H1 (cell line): ENCODE measurements around the gene DOK7. TPM values are rescaled to one million over a fixed set of nuclear protein-coding genes. Genes with fewer than 3 reads are reported as not detected.

Source experiments
- CTCF ChIA-PET: fragments of 300-600 bp; sonication (Branson Sonifier 250); formaldehyde crosslinking; loops from one replicate; lab custom pipeline; 2021; ENCODE audit not compliant: partially characterized antibody; lab: Charles Lee
- POLR2A ChIA-PET: fragments of 300-600 bp; sonication (Branson Sonifier 250); formaldehyde crosslinking; loops from one replicate; lab custom pipeline; 2021; ENCODE audit warnings: inconsistent platforms; ENCODE audit not compliant: partially characterized antibody; lab: Charles Lee
- DNase-seq, 2 experiments: peaks; one replicate each; pipeline versions ENCODE4 v3.0.0 to v3.0.0-alpha.2; 2010 to 2022; ENCODE audit warnings: low spot score in 2 of 2, low read depth in 1 of 2, mixed read lengths in 1 of 2
- FAIRE-seq: peaks from 2 replicates; lab custom pipeline; 2011; peaks lifted over from hg19 to GRCh38; lab: Jason Lieb, UNC
- H2AFZ ChIP-seq: 2 replicates; pipeline ENCODE4 v1.8.1; 2012; ENCODE audit warnings: low read length, inconsistent platforms
- H2AK5ac ChIP-seq: 2 replicates; pipeline ENCODE4 v1.6.1; 2013; ENCODE audit warnings: low read depth, low read length
- H2BK120ac ChIP-seq: replicated peaks from 2 replicates; pipeline ENCODE3; 2013; ENCODE audit warnings: low read depth, low read length, inconsistent platforms
- H2BK12ac ChIP-seq: 2 replicates; pipeline ENCODE4 v1.6.1; 2013; ENCODE audit warnings: low read depth, low read length
- H2BK15ac ChIP-seq: 2 replicates; pipeline ENCODE4 v1.6.1; 2013; ENCODE audit warnings: low read length
- H2BK20ac ChIP-seq: 2 replicates; pipeline ENCODE4 v1.6.1; 2013; ENCODE audit warnings: low read length
- H2BK5ac ChIP-seq: 2 replicates; pipeline ENCODE4 v1.6.1; 2013; ENCODE audit warnings: low read depth, low read length
- H3K14ac ChIP-seq: 2 replicates; pipeline ENCODE4 v1.6.1; 2013; ENCODE audit warnings: inconsistent platforms; ENCODE audit not compliant: insufficient read length
- H3K18ac ChIP-seq: 2 replicates; pipeline ENCODE4 v1.6.1; 2013; ENCODE audit warnings: low read length; ENCODE audit errors: extremely low read depth
- H3K23ac ChIP-seq: 2 replicates; pipeline ENCODE4 v1.6.1; 2013; ENCODE audit warnings: inconsistent platforms; ENCODE audit not compliant: insufficient read length
- H3K23me2 ChIP-seq: 2 replicates; pipeline ENCODE4 v1.6.1; 2013; ENCODE audit warnings: low read depth, low read length
- H3K27ac ChIP-seq: 2 replicates; pipeline ENCODE4 v1.6.1; 2011; ENCODE audit warnings: low read depth, low read length, inconsistent platforms
- H3K27me3 ChIP-seq, 4 experiments: replicated peaks in 1 of 4; 1 replicate in 1 of 4; 2 replicates in 3 of 4; pipeline versions ENCODE4 v1.6.1 to v1.8.1; 2011 to 2013; ENCODE audit warnings: low read length in 3 of 4, mild to moderate bottlenecking in 3 of 4, inconsistent platforms in 2 of 4, mixed read lengths in 2 of 4, moderate library complexity in 1 of 4; ENCODE audit not compliant: control insufficient read depth in 3 of 4, insufficient read depth in 3 of 4; ENCODE audit errors: extremely low read depth in 1 of 4
- H3K36me3 ChIP-seq, 4 experiments: 2 replicates each; pipeline versions ENCODE4 v1.6.1 to v1.8.1; 2011 to 2013; ENCODE audit warnings: mild to moderate bottlenecking in 4 of 4, low read length in 3 of 4, moderate library complexity in 2 of 4, control low read depth in 1 of 4, inconsistent platforms in 1 of 4; ENCODE audit not compliant: insufficient read depth in 4 of 4, control insufficient read depth in 2 of 4
- H3K4ac ChIP-seq: replicated peaks from 2 replicates; pipeline ENCODE3; 2013; ENCODE audit warnings: low read length, low read depth, mixed read lengths, inconsistent platforms; ENCODE audit not compliant: insufficient read length
- H3K4me1 ChIP-seq, 4 experiments: replicated peaks in 1 of 4; 1 replicate in 1 of 4; 2 replicates in 3 of 4; pipeline versions ENCODE4 v1.6.1 to v1.8.1; 2011 to 2013; ENCODE audit warnings: low read length in 3 of 4, inconsistent platforms in 2 of 4, mixed read lengths in 1 of 4; ENCODE audit not compliant: insufficient read depth in 4 of 4, control insufficient read depth in 3 of 4
- H3K4me2 ChIP-seq, 2 experiments: 2 replicates each; pipeline versions ENCODE4 v1.6.1 to v1.8.1; 2011 to 2013; ENCODE audit warnings: low read depth in 2 of 2, low read length in 2 of 2, control low read depth in 1 of 2, inconsistent platforms in 1 of 2, mild to moderate bottlenecking in 1 of 2; ENCODE audit not compliant: insufficient read depth in 1 of 2
- H3K4me3 ChIP-seq, 4 experiments: fragments of 200-600, 300-600 bp in 1 of 4; sonication (generic), shearing (Covaris generic), sonication (Bioruptor Twin) in 1 of 4; 2 replicates each; pipeline versions ENCODE4 v1.5.1 to v1.8.1; 2011 to 2016; ENCODE audit warnings: low read length in 4 of 4, low read depth in 3 of 4, control low read depth in 2 of 4, inconsistent platforms in 2 of 4, mild to moderate bottlenecking in 2 of 4, mixed read lengths in 1 of 4, moderate library complexity in 1 of 4; ENCODE audit not compliant: insufficient read depth in 2 of 4; ENCODE audit errors: extremely low read depth in 1 of 4
- H3K56ac ChIP-seq: replicated peaks from 2 replicates; pipeline ENCODE3; 2013; ENCODE audit warnings: low read depth, mild to moderate bottlenecking, mixed read lengths, low read length, inconsistent platforms; ENCODE audit not compliant: insufficient read length
- H3K79me1 ChIP-seq: 2 replicates; pipeline ENCODE4 v1.6.1; 2013; ENCODE audit warnings: low read depth, low read length, control low read depth
- H3K79me2 ChIP-seq, 2 experiments: 2 replicates each; pipeline versions ENCODE4 v1.6.1 to v1.8.1; 2012 to 2013; ENCODE audit warnings: low read length in 2 of 2, mild to moderate bottlenecking in 2 of 2, inconsistent platforms in 1 of 2; ENCODE audit not compliant: insufficient read depth in 2 of 2, control insufficient read depth in 1 of 2
- H3K9ac ChIP-seq, 4 experiments: replicated peaks in 1 of 4; 1 replicate in 1 of 4; 2 replicates in 3 of 4; pipeline versions ENCODE4 v1.6.1 to v1.8.1; 2011 to 2013; ENCODE audit warnings: low read depth in 3 of 4, low read length in 3 of 4, control low read depth in 2 of 4, mild to moderate bottlenecking in 2 of 4, moderate library complexity in 2 of 4, inconsistent platforms in 1 of 4; ENCODE audit errors: extremely low read depth in 1 of 4
- H3K9me3 ChIP-seq, 2 experiments: 2 replicates each; pipeline versions ENCODE4 v1.6.1 to v1.8.1; 2012 to 2013; ENCODE audit warnings: mild to moderate bottlenecking in 2 of 2, moderate library complexity in 2 of 2, control low read depth in 1 of 2, inconsistent platforms in 1 of 2, low read depth in 1 of 2, low read length in 1 of 2, mixed read lengths in 1 of 2; ENCODE audit not compliant: insufficient read depth in 2 of 2
- H4K20me1 ChIP-seq, 2 experiments: replicated peaks in 1 of 2; 2 replicates each; pipeline versions ENCODE3 to v1.8.1; 2011 to 2013; ENCODE audit warnings: inconsistent platforms in 2 of 2, low read length in 2 of 2, mild to moderate bottlenecking in 1 of 2; ENCODE audit not compliant: insufficient read depth in 2 of 2, control insufficient read depth in 1 of 2
- H4K5ac ChIP-seq: 2 replicates; pipeline ENCODE4 v1.6.1; 2013; ENCODE audit warnings: low read length, low read depth, mixed read lengths, inconsistent platforms; ENCODE audit not compliant: insufficient read length
- H4K8ac ChIP-seq: 2 replicates; pipeline ENCODE4 v1.8.0; 2013; ENCODE audit warnings: mild to moderate bottlenecking, moderate library complexity, low read length, inconsistent platforms; ENCODE audit not compliant: insufficient read depth; ENCODE audit errors: extremely low read depth
- H4K91ac ChIP-seq: replicated peaks from 2 replicates; pipeline ENCODE3; 2013; ENCODE audit warnings: low read length, mixed read lengths, inconsistent platforms; ENCODE audit not compliant: insufficient read length
- BRCA1 ChIP-seq: IDR thresholded peaks from 2 replicates; pipeline ENCODE4 v1.6.1; 2012; ENCODE audit warnings: low read depth, low read length, improper control_type of control experiment
- CHD2 ChIP-seq: IDR thresholded peaks from 2 replicates; pipeline ENCODE4 v1.6.1; 2012; ENCODE audit warnings: low read length, improper control_type of control experiment
- E2F6 ChIP-seq: IDR thresholded peaks from 2 replicates; pipeline ENCODE4 v1.6.1; 2012; ENCODE audit warnings: inconsistent platforms
- JUND ChIP-seq: IDR thresholded peaks from 2 replicates; pipeline ENCODE4 v1.6.1; 2011; ENCODE audit warnings: mild to moderate bottlenecking, improper control_type of control experiment, low read length
- KDM5A ChIP-seq: fragments of 200-600 bp; IDR thresholded peaks from 2 replicates; pipeline ENCODE4 v1.7.1; 2012; ENCODE audit warnings: mild to moderate bottlenecking, low read length, inconsistent platforms, mixed read lengths
- NRF1 ChIP-seq: IDR thresholded peaks from 2 replicates; pipeline ENCODE4 v1.6.1; 2011; ENCODE audit warnings: mild to moderate bottlenecking, low read depth, low read length, improper control_type of control experiment
- POU5F1 ChIP-seq: IDR thresholded peaks from 2 replicates; pipeline ENCODE4 v1.6.1; 2011; ENCODE audit warnings: low read depth, mild to moderate bottlenecking, low read length, moderate library complexity
- RNF2 ChIP-seq: fragments of 200-900, 300-1000 bp; sonication (generic); IDR thresholded peaks from 2 replicates; pipeline ENCODE4 v1.7.1; 2016; ENCODE audit warnings: borderline replicate concordance, low read depth, mild to moderate bottlenecking, antibody characterized with exemption, low read length; ENCODE audit not compliant: poor library complexity, severe bottlenecking; ENCODE audit errors: missing control alignments
- SP4 ChIP-seq: IDR thresholded peaks from 2 replicates; pipeline ENCODE4 v1.6.1; 2012; ENCODE audit warnings: low read length, inconsistent platforms
- WGBS, 2 experiments: shearing (Covaris generic) in 1 of 2; methylation state at CpG; one replicate each; pipeline versions ENCODE4 v1.1.6 to v1.1.7; 2013 to 2015; ENCODE audit warnings: low lambda C conversion rate in 2 of 2, mixed read lengths in 2 of 2, inconsistent platforms in 1 of 2, low coverage in 1 of 2, missing lambda C conversion rate in 1 of 2; ENCODE audit not compliant: insufficient replicate concordance in 2 of 2, insufficient coverage in 1 of 2, insufficient read length in 1 of 2; ENCODE audit errors: extremely low coverage in 1 of 2, missing lambda C conversion rate in 1 of 2; 5-methylcytosine and 5-hydroxymethylcytosine counted together
- polyA plus RNA-seq, 7 experiments: library from polyadenylated mRNA; depleted of rRNA in 3 of 7; stranded (reverse) in 5 of 7; unstranded in 2 of 7; fragments of >200 nt in 5 of 7; fragments of 200-250 nt in 2 of 7; gene quantifications; 1 replicate in 5 of 7; 2 replicates in 1 of 7; 4 replicates in 1 of 7; pipeline versions ENCODE4 v1.2.1 to v1.2.3, GENCODE V29; 2011 to 2013; ENCODE audit warnings: missing spikeins in 2 of 7, mixed read lengths in 2 of 7
- total RNA-seq: library from RNA; stranded (reverse); fragmentation: NEBNext Ultra II Directional; extraction: Animal tissue kit (Norgen Biotek cat#: 25700); gene quantifications from 2 replicates; pipeline ENCODE4 v1.2.1, GENCODE V29; 2021
- TF ChIP-seq, protein P1 (sequence below): IDR thresholded peaks from 2 replicates; pipeline ENCODE4 v1.6.1; 2012; ENCODE audit warnings: inconsistent platforms

The DOK7 gene
- total and polyA plus RNA-seq, 2 of the 8 experiments (the other 6 are each of a cell fraction or from before 2014, with no cell fraction given), result 0.32 TPM; not detected in 1

DNA sequence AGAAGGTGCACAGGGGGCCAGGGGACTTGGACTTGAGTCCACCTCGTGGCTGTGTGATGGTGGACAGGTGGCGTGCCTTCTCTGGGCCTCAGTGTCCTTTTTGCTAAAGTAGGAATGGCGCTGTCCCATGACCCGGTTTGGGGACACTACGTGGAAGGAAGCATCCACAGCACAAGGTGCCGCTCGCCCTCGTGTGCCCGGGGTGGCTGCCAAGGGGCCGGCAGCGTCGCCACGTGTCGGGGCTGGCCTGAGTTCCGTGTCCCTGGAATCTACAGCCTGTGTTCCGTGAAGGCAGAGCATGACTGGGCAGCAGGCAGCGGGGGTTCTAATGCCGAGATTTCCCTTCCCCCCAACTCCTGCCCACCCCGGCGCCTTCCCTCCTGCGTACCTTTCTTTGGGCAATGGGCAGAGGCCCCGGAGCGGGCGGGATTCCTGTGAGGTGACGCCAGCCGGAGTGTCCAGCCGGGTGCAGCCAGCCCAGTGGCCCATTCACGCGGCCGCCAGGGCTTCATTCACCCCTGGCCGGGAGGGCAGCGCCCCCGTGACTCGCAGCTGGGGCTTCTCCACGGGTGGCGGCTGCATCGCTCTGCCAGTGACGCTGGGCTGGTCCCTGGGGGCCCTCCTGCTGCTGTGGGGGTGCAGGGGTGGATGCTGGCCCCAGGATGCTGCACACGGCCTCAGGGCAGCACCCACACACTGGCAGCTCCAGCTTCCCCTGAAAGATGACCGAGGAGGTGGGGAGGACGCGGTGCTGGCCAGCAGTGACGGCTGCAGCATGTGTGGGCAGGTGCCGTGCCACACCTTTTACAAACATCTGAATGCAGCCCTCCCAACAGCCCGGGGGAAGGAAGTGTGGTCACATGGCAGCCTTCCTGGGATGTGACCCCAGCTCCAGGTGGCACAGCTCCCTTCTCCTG, 21.2 kb downstream of the DOK7 start:
- H3K79me2 ChIP-seq, result no peaks in the 10 kb centered on the region
- CTCF ChIA-PET, result interaction anchor here (0.8 to 5.8 kb wide), 4 partner anchors 29 to 40 kb away, joined by 3 to 32 read pairs (median 4); no protein-coding TSS in a partner anchor
- POLR2A ChIA-PET, result interaction anchor here (1.1 to 1.4 kb wide), 3 partner anchors 9 to 12 kb away, joined by 4 read pairs; no protein-coding TSS in a partner anchor
- 0 out of 2 replicates have a peak overlapping the region, but pooled peaks have one; percentile 35 for H2BK5ac ChIP-seq
- H3K27me3 ChIP-seq, result peaks cover 20 to 85% (median 68%) of the 10 kb centered on the region in 4 experiments
- no peak overlapping the region for H2AFZ ChIP-seq
- H3K56ac ChIP-seq, result no peak overlapping the region
- peaks cover 0 to 37% (median 22%) of the 10 kb centered on the region in 4 experiments; a peak in 6 of 7 replicates for H3K4me1 ChIP-seq
- H4K8ac ChIP-seq, result no peak overlapping the region
- H2BK20ac ChIP-seq, result peak overlapping the region; percentile 48; the same call in 1 of the 2 replicates
- WGBS, 2 experiments, result 89% methylated on average over 41 of the region's 45 CpGs; no CpG with 5 or more reads in 1 of the 2 experiments
- FAIRE-seq (no peak), DNase-seq (no peak)
- H3K23ac ChIP-seq, result no peak overlapping the region
- H3K4me2 ChIP-seq, result no peak overlapping the region
- H3K36me3 ChIP-seq, result no peaks in the 10 kb centered on the region
- H3K4ac ChIP-seq, result peak overlapping the region; percentile 69
- no peak overlapping the region for H2BK15ac ChIP-seq
- peaks cover 3% of the 10 kb centered on the region; the same call in 1 of the 2 replicates for H3K23me2 ChIP-seq
- no peak overlapping the region for H3K9ac ChIP-seq
- no peak overlapping the region for H3K4me3 ChIP-seq
- peaks cover 0 to 8% of the 10 kb centered on the region in 2 experiments for H4K20me1 ChIP-seq
- no peaks in the 10 kb centered on the region for H3K79me1 ChIP-seq
- peak overlapping the region; percentile 33; the same call in 1 of the 2 replicates for H2BK12ac ChIP-seq
- no peak overlapping the region for H2BK120ac ChIP-seq
- 0 out of 2 replicates have a peak overlapping the region, but pooled peaks have one; percentile 24 for H2AK5ac ChIP-seq
- no peak overlapping the region for H4K5ac ChIP-seq
- H4K91ac ChIP-seq, result peak overlapping the region; percentile 65
- H3K9me3 ChIP-seq, result no peaks in the 10 kb centered on the region
- H3K27ac ChIP-seq, result no peak overlapping the region
- 0 out of 2 replicates have a peak overlapping the region, but pooled peaks have one; percentile 60 for H3K18ac ChIP-seq
- H3K14ac ChIP-seq, result no peak overlapping the region
- TF ChIP-seq NRF1 (no peak), JUND (no peak), E2F6 (no peak), BRCA1 (no peak), POU5F1 (no peak), SP4 (no peak), KDM5A (no peak), CHD2 (no peak), RNF2 (no peak)
- TF ChIP-seq, protein P1, sequence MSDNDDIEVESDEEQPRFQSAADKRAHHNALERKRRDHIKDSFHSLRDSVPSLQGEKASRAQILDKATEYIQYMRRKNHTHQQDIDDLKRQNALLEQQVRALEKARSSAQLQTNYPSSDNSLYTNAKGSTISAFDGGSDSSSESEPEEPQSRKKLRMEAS, result no peak
